ENCODE data around the gene LAP3.

DNA sequence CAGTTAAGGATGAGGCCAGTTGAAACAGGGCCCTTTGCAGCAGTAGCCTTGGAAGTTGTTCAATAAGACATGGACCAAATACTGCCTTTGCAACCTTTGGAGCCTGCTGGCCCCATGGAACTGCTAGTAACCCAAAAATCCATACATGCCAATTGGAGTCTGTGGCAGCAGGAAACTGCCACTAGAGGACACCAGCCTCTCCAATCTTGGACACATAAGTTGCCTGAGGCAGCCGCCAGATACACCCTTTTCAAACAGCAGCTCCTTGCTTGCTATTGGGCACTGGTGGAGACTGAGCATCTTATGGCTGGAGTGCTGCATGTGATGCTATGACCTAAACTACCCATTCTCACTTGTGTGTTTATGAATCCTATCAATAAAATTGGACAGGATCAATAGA, 14.8 kb upstream of the LAP3 start:
- TF ChIP-seq, protein P1, sequence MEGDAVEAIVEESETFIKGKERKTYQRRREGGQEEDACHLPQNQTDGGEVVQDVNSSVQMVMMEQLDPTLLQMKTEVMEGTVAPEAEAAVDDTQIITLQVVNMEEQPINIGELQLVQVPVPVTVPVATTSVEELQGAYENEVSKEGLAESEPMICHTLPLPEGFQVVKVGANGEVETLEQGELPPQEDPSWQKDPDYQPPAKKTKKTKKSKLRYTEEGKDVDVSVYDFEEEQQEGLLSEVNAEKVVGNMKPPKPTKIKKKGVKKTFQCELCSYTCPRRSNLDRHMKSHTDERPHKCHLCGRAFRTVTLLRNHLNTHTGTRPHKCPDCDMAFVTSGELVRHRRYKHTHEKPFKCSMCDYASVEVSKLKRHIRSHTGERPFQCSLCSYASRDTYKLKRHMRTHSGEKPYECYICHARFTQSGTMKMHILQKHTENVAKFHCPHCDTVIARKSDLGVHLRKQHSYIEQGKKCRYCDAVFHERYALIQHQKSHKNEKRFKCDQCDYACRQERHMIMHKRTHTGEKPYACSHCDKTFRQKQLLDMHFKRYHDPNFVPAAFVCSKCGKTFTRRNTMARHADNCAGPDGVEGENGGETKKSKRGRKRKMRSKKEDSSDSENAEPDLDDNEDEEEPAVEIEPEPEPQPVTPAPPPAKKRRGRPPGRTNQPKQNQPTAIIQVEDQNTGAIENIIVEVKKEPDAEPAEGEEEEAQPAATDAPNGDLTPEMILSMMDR (IDR thresholded peaks at IDR 0.05) = no peak
- no peak for TF ChIP-seq POLR2AphosphoS5 (IDR thresholded peaks at IDR 0.05)
- no peak for TF ChIP-seq POLR2A (IDR thresholded peaks at IDR 0.05)
